GM03348 (cell line): ENCODE data around the gene LIMK2.

ENCODE experiments used
- DNase-seq: peaks from one replicate; pipeline ENCODE4 v3.0.0; 2012; ENCODE audit warnings: low spot score

LIMK2 gene

DNA sequence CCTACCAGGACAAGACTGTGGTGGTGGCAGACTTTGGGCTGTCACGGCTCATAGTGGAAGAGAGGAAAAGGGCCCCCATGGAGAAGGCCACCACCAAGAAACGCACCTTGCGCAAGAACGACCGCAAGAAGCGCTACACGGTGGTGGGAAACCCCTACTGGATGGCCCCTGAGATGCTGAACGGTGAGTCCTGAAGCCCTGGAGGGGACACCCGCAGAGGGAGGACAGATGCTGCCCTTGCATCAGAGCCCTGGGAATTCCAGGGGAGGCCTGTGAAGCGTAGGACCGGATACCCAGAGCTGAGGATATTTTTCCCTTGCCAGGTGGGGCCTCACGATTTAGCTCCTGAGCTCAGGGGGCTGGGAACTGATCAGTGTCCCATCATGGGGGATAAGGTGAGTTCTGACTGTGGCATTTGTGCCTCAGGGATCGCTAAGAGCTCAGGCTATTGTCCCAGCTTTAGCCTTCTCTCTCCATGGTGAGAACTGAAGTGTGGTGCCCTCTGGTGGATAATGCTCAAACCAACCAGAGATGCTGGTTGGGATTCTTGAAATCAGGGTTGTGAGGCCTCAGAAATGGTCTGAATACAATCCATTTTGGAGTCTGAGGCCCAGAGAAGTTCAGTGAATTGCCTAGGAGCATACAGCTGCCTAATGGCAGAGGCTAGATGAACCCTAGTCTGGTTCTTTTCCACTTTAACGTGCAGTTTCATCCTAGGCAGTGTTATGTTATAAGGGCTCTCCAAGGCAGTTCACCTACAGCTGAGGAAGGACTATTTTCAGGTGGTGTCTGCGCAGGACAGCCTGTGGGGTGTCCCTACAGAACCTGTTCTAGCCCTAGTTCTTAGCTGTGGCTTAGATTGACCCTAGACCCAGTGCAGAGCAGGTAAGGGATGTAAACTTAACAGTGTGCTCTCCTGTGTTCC is 60.7 kb downstream of the LIMK2 start:
- DNase-seq: peak; percentile 80

- DNase-seq: no peak
These were observed 61.9 kb downstream of the LIMK2 start for GRCh38 chr22:31274017-31274416.

DNA sequence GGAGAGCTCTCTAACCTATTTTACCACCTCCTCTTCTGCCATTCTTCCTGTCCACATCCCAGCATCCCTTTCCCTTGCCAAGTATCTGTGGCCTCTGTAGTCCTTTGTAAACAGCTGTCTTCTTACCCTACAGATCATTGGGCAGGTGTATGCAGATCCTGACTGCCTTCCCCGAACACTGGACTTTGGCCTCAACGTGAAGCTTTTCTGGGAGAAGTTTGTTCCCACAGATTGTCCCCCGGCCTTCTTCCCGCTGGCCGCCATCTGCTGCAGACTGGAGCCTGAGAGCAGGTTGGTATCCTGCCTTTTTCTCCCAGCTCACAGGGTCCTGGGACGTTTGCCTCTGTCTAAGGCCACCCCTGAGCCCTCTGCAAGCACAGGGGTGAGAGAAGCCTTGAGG is 62.9 kb downstream of the LIMK2 start:
- no peak for DNase-seq

DNA sequence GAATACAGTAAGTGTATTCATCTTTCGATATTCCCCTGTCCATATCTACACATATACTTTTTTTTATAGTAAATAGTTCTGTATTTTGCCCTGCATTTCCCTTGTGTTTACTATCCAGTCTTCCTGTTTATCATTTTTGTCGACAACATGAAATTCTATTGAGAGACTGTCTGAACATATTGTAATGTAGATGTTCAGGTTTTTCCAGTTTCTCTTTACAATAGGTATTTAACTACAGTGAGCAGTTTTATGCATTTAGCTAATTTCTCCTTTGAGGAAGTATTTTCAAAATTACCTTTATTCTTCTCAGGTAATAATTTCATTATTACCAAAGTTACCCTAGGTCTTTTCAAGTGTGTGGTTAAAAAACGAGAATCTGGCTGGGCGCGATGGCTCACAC is 63.5 kb downstream of the LIMK2 start:
- DNase-seq: no peak

DNA sequence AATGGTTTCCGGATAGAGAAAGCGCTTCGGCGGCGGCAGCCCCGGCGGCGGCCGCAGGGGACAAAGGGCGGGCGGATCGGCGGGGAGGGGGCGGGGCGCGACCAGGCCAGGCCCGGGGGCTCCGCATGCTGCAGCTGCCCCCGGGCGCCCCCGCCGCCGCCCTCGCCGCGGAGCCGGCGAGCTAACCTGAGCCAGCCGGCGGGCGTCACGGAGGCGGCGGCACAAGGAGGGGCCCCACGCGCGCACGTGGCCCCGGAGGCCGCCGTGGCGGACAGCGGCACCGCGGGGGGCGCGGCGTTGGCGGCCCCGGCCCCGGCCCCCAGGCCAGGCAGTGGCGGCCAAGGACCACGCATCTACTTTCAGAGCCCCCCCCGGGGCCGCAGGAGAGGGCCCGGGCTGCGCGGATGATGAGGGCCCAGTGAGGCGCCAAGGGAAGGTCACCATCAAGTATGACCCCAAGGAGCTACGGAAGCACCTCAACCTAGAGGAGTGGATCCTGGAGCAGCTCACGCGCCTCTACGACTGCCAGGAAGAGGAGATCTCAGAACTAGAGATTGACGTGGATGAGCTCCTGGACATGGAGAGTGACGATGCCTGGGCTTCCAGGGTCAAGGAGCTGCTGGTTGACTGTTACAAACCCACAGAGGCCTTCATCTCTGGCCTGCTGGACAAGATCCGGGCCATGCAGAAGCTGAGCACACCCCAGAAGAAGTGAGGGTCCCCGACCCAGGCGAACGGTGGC is 64.5 kb downstream of the LIMK2 start:
- DNase-seq: no peak

DNA sequence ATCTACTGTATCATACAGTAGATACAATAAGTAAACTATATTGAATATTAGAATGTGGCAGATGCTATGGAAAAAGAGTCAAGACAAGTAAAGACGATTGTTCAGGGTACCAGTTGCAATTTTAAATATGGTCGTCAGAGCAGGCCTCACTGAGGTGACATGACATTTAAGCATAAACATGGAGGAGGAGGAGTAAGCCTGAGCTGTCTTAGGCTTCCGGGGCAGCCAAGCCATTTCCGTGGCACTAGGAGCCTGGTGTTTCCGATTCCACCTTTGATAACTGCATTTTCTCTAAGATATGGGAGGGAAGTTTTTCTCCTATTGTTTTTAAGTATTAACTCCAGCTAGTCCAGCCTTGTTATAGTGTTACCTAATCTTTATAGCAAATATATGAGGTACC is 65.6 kb downstream of the LIMK2 start:
- DNase-seq: no peak

DNA sequence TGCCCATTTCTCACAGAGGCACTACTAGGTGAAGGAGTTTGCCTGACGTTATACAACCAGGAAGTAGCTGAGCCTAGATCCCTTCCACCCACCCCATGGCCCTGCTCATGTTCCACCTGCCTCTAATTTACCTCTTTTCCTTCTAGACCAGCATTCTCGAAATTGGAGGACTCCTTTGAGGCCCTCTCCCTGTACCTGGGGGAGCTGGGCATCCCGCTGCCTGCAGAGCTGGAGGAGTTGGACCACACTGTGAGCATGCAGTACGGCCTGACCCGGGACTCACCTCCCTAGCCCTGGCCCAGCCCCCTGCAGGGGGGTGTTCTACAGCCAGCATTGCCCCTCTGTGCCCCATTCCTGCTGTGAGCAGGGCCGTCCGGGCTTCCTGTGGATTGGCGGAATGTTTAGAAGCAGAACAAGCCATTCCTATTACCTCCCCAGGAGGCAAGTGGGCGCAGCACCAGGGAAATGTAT is 66.1 kb downstream of the LIMK2 start:
- DNase-seq: no peak

DNA sequence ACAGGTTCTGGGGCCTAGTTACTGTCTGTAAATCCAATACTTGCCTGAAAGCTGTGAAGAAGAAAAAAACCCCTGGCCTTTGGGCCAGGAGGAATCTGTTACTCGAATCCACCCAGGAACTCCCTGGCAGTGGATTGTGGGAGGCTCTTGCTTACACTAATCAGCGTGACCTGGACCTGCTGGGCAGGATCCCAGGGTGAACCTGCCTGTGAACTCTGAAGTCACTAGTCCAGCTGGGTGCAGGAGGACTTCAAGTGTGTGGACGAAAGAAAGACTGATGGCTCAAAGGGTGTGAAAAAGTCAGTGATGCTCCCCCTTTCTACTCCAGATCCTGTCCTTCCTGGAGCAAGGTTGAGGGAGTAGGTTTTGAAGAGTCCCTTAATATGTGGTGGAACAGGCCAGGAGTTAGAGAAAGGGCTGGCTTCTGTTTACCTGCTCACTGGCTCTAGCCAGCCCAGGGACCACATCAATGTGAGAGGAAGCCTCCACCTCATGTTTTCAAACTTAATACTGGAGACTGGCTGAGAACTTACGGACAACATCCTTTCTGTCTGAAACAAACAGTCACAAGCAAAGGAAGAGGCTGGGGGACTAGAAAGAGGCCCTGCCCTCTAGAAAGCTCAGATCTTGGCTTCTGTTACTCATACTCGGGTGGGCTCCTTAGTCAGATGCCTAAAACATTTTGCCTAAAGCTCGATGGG is 66.7 kb downstream of the LIMK2 start:
- no peak for DNase-seq

GRCh38 chr22:31279327-31279669 is 67.2 kb downstream of the LIMK2 start:
- DNase-seq: no peak

GRCh38 chr22:31279821-31280505 is 67.9 kb downstream of the LIMK2 start:
- no peak for DNase-seq

GRCh38 chr22:31281733-31282132 is 69.6 kb downstream of the LIMK2 start:
- DNase-seq: no peak

GRCh38 chr22:31282748-31283468 is 70.8 kb downstream of the LIMK2 start:
- no peak for DNase-seq

DNA sequence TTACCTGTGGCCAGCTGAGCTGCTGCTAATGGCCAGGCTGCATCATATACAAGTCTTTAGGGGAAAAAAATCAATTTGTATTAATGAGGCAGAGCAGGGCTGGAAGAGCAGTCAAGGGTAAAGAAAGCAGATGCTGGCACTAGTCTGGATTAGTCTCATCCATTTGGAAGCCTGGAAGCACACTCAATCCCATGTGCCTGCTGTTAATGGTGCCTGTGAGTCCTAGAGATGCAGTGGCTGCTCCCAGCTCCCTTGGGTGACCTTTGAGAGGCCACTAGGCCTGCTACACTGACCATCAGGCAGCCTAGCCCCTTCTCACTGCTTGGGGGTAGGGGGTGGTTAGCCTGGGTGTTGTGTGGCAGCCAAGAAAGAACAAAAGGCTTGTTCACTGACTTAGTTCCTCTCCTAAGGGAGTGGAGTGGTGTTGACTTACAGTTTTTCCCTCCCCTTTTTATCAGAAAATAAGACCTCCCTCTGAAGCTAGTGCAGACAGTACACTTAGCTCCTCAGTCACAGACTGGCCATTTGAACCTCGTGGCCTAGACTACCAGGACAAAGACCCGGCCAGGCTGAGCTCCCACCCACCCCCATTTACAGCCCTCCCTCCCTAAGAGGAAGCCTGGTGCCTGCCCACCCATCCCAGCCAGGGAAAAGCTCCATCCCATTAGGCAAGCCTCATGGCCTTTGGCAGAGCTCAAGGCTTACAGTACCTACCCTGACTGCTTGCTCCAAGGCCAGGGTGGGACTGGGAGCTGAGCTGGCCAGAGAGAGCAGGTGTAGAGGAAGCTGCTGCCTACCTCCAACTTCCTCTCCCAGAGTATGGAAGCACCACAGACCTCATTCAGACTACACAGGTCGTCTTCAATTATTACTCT is 72.4 kb downstream of the LIMK2 start:
- no peak for DNase-seq

DNA sequence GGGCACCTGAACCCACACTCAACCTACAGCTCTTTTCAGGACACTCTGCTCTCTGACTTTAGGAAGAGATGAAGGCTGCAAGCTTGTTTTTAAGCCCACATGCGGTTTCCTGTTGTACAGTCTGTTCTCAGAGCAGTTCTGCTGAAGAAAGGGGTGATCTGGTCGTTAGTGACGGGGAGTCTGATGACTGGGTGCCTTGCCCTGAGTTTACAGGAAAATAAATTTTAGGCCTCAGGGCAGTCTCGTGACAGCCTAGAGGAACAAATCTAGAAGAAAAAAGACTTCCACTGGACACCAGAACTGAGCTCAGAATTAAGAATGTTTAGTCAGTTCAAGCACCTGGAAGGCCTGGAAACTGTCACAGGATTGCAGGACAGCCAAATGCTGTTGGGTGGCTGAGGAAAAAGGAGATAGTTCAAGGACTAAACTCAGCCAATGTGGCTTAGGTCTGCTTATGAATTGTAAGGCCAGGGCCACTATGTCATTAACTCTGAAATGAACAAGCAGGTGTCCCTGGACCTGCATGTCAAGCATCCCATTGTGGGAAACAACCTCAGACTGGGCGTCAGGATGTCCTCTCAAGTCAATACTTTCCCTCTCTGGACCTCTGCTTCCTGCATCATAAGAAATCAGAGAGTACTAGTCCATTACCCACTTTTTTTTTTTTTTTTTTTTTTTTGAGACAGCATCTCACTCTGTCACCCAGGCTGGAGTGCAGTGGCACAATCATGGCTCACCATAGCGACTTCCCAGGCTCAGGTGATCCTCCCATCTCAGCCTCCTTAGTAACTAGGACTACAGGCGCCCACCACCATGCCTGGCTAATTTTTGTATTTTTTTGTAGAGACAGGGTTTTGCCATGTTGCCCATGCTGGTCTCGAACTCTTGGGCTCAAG is 74.5 kb downstream of the LIMK2 start:
- DNase-seq: no peak

DNA sequence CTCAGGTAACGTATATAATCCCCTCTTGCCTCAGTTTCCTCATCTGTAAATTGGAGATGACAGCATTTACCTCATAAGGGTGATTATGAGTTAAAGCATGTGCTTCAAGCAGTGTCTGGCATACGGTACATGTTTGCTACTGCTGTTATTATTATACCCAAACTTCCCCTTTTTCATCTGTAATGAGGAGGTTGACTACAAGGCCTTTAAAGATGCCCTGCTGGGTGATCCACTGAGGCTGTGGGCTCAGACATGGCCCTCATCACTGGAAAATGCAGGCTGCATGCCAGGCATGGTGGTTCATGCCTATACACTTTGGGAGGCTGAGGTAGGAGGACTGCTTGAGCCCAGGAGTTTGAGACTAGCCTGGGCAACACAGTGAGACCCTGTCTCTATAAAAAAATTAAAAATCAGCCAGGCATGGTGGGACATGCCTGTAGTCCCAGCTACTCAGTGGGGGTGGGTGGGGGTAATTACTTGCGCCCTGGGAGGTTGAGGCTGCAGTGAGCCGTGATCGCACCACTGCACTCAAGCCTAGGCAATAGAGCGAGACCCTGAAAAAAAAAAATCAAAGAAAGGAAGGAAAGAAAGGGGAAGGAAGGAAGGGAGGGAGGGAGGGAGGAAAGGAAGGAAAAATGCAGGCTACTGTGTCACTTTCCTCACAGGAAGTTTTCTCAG is 75.9 kb downstream of the LIMK2 start:
- DNase-seq: no peak

GRCh38 chr22:31288496-31289240 is 76.6 kb downstream of the LIMK2 start:
- no peak for DNase-seq

GRCh38 chr22:31289344-31289743 is 77.2 kb downstream of the LIMK2 start:
- no peak for DNase-seq
